ENCODE results near the gene CD81. TPM values are rescaled to one million over a fixed set of nuclear protein-coding genes. Genes with fewer than 3 reads are reported as not detected.
A peak's percentile ranks its signal among the peaks of the same experiment; 100 is the strongest.

CD81 gene
- total and polyA plus RNA-seq, 2 experiments from 2014 or later: 88.6 to 290 TPM

GRCh38 chr11:2375341-2375853, 1.7 kb upstream of the CD81 start:
- no peaks in the 10 kb centered on the region for H3K9me3 Mint-ChIP-seq
- no peaks in the 10 kb centered on the region for H3K36me3 ChIP-seq (ENCODE audit: insufficient read depth)

GRCh38 chr11:2375964-2376551, 1.1 kb upstream of the CD81 start:
- Histone ChIP-seq H3K9me2 (ENCODE audit: insufficient read depth) (no peaks in the 10 kb centered on the region), H3K4me2 (peak overlapping the region; percentile 85), H3K4me3 (peak overlapping the region; percentile 71; the same call in 1 of the 2 replicates), H3K79me2 (replicated peaks; ENCODE audit: insufficient read depth) (peaks cover 34% of the 10 kb centered on the region), H2AFZ (no peak overlapping the region), H3K27me3 (ENCODE audit: insufficient read depth) (no peaks in the 10 kb centered on the region), H4K20me1 (replicated peaks; ENCODE audit: insufficient read depth) (peaks cover 23% of the 10 kb centered on the region), H3F3A (replicated peaks; ENCODE audit: low read depth) (no peaks in the 10 kb centered on the region), H3K36me3 (ENCODE audit: insufficient read depth) (no peaks in the 10 kb centered on the region), H3K27ac (ENCODE audit: low read depth) (no peak overlapping the region), H3K4me1 (ENCODE audit: insufficient read depth) (peaks cover 11% of the 10 kb centered on the region; the same call in 1 of the 2 replicates)
- H3K4me3 Mint-ChIP-seq: peak overlapping the region; percentile 67
- no peaks in the 10 kb centered on the region for H3K36me3 Mint-ChIP-seq (ENCODE audit: low read depth)
- peaks cover 14% of the 10 kb centered on the region for H3K27me3 Mint-ChIP-seq (ENCODE audit: insufficient read depth, low read depth, poor library complexity)
- H3K4me1 Mint-ChIP-seq: peaks cover 14% of the 10 kb centered on the region
- no peak for ATAC-seq
- no peak overlapping the region for H3K27ac Mint-ChIP-seq
- DNase-seq (ENCODE audit: low spot score): no peak
- H3K9me3 Mint-ChIP-seq: no peaks in the 10 kb centered on the region
- TF ChIP-seq POLR2AphosphoS5 (IDR thresholded peaks at IDR 0.05; ENCODE audit: low read depth): no peak
- no peak for TF ChIP-seq ZNF114 (CRISPR knock-in tag; IDR thresholded peaks at IDR 0.05)
- no peak for TF ChIP-seq ETS1 (IDR thresholded peaks at IDR 0.05)
- TF ChIP-seq ZNF462 (CRISPR knock-in tag; IDR thresholded peaks at IDR 0.05): no peak
- TF ChIP-seq EZH2phosphoT487 (IDR thresholded peaks at IDR 0.05; ENCODE audit: unreplicated experiment): no peak
- TF ChIP-seq EZH2 (IDR thresholded peaks at IDR 0.05; ENCODE audit: low read depth, unreplicated experiment): no peak
- no peak for TF ChIP-seq STAT1 (IDR thresholded peaks at IDR 0.05; ENCODE audit: unreplicated experiment)

More at GRCh38 chr11:2375341-2375853, 1.7 kb upstream of the CD81 start:
- Mint-ChIP-seq H3K27ac (no peak overlapping the region), H3K36me3 (ENCODE audit: low read depth) (no peaks in the 10 kb centered on the region), H3K4me3 (peak overlapping the region; percentile 13; the same call in 2 of the 3 replicates), H3K27me3 (ENCODE audit: insufficient read depth, low read depth, poor library complexity) (peaks cover 18% of the 10 kb centered on the region), H3K4me1 (peaks cover 12% of the 10 kb centered on the region)
- DNase-seq (ENCODE audit: low spot score) (no peak), ATAC-seq (no peak)
- H3F3A ChIP-seq (replicated peaks; ENCODE audit: low read depth): no peaks in the 10 kb centered on the region
- no peak overlapping the region for H2AFZ ChIP-seq
- H3K79me2 ChIP-seq (replicated peaks; ENCODE audit: insufficient read depth): peaks cover 27% of the 10 kb centered on the region
- H3K4me2 ChIP-seq: no peak overlapping the region
- H3K27me3 ChIP-seq (ENCODE audit: insufficient read depth): no peaks in the 10 kb centered on the region
- no peaks in the 10 kb centered on the region for H3K9me2 ChIP-seq (ENCODE audit: insufficient read depth)
- H3K4me3 ChIP-seq: no peak overlapping the region
- TF ChIP-seq CTCF (conservative IDR thresholded peaks at IDR 0.05; ENCODE audit: low read depth in 2 of 2) (peak in 1 of 2 experiments; percentile 46; a peak in 2 of 4 replicates), NANOG (IDR thresholded peaks at IDR 0.05; ENCODE audit: borderline replicate concordance) (no peak)
- peaks cover 11% of the 10 kb centered on the region; the same call in 1 of the 2 replicates for H3K4me1 ChIP-seq (ENCODE audit: insufficient read depth)
- H3K27ac ChIP-seq (ENCODE audit: low read depth): no peak overlapping the region
- peaks cover 18% of the 10 kb centered on the region for H4K20me1 ChIP-seq (replicated peaks; ENCODE audit: insufficient read depth)
